ENCODE measurements around the gene LCE1F.

Gene LCE1F, protein sequence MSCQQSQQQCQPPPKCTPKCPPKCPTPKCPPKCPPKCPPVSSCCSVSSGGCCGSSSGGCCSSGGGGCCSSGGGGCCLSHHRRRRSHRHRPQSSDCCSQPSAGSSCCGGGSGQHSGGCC

DNA sequence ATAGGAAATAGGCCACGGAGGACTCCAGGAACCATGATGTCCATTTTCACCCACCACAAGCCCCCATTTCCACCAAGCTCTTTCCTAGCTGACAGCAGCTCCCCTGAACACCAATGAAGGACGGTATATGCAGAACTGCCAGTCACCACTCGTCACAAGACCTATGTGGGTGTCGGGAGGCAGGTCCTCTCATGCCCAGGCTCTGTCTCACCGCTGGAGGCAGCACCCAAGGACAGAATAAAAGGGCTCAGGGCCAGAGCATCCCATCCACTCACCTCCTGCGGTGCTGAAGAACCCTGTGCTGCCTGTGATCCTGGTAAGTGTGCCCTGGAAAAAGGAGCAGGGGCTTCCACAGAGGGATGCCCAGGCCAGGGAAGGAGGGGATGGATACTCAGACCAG lies at the start of gene LCE1F:
Gene LCE1F, plus strand, starts transcription at position 266 of the 400 bp plus-strand sequence. CDS start 1,232 bp downstream, outside the sequence.
- DNase-seq (ENCODE audit: low spot score): no peak

DNA sequence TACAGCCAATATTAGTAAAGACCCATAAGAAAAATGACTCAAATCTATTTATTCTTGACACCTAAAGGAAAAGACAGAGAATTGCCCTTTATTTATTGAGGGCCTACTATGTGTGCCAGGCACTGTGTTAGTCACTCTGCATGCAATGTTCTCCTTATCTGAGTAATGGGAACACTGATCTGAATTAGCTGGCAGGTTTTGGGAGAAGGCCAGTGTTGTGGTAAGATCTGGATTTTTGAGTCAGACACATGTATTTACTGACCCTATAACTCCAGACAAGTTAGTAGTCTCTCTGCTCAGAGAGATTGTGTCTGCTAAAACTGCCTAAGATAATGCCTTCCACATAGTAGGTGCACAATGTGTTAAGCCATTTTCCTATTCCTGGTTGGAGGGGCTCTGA lies 49.7 kb upstream of the LCE1F start:
- DNase-seq (ENCODE audit: low spot score): no peak

DNA sequence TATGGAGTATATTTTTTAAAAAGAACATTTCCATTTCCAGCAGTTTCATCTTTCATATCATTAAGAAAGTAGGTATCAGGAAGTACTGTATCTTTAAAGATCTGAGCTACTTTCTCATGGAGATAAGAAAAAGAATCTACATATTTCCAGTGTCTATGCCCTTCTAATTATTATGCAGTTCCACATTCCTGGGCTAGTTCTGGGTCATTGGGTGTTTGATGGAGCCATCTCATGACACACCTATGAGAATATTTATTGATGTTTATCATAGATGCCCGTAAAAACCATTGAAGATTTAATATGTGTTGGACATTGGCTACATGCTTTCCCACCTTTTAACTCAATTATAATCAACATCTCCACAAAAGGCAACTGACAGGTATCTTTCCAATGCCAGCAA lies 46.0 kb upstream of the LCE1F start:
- no peak for DNase-seq (ENCODE audit: low spot score)

DNA sequence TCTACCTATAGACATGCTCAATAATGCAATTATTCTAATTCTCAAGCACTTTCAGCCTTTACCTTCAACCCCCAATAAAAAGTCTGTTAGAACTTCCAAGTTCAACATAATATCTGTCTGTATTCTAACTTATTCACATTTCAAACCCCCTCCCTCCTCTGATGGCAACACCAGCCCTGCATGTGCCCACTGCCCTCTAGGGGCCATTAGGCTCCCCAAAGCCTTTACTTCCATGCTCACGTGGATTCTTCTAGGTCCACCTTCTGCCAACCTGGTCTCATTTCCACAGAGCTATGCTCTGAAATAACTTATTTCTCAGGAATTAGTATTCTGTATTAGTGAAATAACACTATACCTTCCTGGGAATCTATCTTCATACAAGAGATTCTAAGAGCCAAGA lies 39.3 kb upstream of the LCE1F start:
- DNase-seq (ENCODE audit: low spot score): no peak

DNA sequence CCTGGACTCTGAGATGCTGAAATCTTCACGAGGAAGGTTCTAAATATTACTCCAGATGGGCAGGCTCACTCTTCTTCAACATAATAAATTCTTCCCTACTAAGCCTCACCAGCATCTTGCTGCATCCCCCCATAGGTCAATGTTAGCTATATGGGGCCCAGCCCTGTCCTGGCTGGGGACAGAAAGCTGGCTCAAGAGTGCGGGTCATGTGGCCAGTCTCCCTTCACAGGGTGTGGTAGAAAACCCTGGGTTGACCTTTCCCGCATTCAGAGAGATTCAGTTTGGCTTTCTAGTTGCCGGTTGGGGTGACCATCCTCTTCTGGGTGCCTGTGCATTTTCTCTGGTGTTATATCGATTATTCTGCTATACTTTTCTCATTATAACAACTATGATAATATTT lies 36.9 kb upstream of the LCE1F start:
- no peak for DNase-seq (ENCODE audit: low spot score)

DNA sequence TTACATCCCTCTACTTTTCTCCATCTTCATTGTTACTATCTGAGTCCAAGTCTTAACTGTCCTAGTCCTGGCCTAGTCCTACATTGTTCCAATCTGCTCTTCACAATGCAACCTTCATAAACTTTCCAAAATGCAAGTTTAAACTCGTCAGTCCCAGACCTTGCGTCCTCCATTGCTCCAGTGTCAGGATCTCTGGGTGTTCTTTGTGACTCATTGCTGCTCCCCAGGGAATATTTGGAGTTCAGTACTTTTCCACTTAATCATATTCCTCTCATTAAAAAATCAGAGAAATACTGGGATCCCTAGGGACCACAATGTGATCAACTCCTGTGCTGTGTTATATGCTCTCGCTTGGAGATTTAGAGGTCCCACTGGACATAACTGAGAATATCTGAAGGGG lies 35.1 kb upstream of the LCE1F start:
- DNase-seq (ENCODE audit: low spot score): no peak

DNA sequence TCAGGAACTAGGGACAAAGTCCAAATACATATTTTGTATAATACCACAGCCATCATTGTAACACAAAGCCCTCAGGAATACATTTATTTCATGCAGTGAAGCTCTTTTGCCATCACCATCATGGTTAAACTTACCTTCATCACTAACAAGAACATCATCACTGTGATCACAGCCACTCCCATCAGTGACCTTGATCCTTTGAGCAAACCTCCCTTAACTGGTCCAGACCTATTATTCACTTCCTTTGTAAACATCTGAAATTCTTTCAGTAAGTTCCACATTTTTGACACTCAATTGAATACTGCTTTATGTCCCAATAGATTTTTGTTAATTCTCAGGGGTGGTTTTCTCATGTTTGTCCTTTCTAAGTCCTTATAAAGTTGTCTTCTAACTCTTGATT lies 33.3 kb upstream of the LCE1F start:
- no peak for DNase-seq (ENCODE audit: low spot score)

DNA sequence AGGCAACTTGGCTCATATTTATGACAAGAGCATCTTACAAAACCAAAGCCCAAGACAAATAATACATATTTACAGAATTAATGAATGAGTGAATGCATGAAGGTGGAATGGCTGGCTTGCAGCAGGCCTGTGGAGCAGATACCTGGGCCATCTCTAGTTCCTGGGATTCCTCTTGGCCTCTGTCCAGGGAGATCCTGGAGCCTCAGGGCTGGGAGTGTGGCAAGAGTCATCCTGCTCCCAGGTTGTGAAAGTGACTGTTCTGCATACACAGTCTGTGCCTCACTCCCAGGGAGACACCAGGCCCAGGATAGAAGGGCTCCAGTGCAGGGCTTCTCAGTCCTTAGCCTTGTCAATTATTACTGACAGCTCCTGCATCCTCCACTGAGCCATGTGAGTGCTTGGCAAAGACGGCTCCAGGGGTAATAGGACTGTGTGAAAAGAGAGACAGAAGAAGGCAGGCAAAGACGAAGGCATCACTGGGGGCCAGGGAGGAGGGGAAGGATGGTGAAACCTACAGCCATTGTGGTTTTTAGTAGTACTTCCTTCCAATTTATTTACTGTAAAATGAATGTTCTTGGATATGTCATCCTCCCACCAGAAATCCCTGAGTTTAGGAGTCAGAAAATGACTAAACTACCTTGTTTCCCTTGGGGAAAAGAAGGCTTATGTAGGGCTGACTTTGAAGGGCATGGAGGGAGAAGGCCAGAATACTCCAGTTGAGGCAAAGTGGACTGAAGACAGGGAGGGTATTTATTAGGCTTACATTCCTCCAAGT lies 31.4 kb upstream of the LCE1F start:
- DNase-seq (ENCODE audit: low spot score): no peak

DNA sequence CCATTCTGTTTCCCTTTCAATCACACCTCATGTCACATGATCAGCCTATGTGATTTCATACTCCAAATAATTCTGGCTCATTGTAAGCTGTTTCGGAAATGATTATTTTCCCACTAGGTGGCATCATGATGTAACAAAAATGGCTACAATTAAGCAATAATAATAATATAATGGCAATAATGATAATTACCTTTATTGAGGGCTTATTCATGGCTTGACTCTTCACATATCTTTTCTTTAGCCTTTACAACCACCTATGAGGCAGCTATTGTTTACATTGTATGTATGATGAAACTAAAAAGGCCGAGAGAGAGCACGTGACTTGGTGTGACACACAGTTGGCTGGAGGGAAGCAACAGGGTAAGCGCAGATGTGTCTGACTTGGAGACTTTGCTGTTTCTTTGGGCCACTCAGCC lies 29.6 kb upstream of the LCE1F start:
- no peak for DNase-seq (ENCODE audit: low spot score)

DNA sequence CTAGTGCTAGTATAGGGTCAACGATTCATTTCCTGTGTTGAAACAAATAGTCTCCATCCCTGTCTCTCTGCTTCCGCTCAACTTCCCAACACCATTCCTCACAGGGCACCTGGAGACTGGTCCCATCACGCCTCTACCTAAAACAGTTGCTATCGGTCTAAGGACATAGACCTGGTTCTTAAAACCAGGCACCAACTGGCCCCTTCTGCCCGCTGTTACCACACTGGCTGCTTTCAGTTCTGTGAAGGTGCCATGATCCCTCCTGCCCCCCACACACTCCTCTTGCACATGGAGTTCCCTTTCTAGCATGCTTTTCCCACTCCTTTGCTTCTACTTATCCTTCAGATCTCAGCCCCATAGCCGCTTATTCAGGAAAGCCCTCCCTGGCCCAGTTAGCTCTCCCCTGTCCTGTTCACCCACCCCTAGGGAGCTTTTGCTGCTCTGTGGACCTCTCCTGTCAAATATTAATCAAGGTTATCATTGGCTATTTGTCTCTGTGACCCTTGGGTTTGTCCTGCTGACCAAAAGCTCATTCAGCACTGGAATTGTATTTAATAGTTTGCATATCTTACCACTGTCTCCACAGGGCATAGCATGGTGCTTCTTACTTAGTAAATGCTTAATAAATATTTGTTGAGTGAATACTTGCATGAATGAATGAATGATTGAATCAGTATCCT lies 29.0 kb upstream of the LCE1F start:
- DNase-seq (ENCODE audit: low spot score): no peak

DNA sequence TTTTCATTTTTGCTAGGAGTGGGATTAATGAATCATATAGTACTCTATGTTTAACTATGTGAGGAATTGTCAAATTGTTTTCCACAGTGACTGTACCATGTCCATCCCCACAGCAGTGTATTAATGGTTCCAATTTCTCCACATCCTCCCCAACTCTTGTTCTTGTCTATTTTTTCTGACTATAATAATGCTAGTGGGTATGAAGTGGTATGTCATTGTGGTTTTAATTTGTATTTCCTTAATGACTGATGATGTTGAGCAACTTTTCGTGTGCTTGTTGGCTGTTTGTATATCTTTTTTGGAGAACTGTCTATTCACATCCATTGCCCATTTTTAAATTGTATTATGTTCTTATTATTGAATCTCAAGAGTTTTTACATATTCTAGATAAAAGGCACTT lies 27.1 kb upstream of the LCE1F start:
- DNase-seq (ENCODE audit: low spot score): no peak

DNA sequence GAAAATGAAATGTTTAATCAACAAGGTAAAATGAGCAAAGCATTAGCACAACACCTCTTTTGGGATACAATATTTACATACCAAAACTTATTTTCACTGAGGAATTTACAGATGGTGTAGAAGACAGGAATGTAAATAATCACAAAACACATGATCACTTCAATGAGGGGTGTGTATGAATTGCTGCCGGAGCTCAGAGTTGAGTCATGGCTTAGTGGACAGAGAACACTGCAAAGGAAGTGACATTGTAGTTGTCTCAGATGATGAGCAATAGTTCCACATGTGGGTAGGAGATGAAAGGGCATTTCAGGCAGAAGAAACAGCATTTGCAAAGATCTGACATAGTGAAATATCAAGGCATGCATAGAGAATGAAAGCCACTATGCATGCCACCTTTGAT lies 22.7 kb upstream of the LCE1F start:
- DNase-seq (ENCODE audit: low spot score): no peak

DNA sequence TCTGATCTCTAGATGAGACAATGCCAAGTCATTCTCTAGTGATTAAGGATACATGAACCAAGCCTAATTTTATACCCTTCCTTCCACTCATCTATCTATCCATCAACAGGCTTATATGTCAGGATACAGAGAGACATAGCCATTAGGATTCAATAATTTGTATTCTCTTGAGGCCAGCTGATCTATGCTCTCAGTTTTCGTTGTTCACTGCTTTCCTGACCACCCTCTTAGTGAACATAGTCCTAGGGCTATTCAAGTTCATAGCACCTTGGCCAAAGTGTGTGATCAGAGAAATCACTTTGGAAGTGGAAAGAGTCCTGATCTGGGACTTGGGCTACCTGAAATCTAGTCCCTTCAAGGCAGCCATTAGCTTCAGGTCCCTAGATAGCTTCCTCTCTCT lies 21.4 kb upstream of the LCE1F start:
- no peak for DNase-seq (ENCODE audit: low spot score)

DNA sequence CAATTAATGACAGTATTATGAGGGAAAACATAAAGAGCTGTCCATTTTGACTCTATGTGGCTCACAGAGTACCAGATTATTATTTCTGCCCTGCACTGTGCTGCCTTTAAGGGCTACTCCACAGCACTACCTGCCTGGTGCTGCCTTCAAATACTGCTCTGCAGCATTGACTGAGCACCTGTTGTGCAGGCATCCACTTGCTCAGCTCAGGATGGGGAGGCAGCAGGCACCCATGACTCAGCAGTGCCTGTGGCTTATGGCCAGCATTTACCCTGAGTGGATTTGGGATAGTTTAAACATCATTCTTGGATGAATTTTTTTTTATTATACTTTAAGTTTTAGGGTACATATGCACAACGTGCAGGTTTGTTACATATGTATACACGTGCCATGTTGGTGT lies 18.1 kb upstream of the LCE1F start:
- DNase-seq (ENCODE audit: low spot score): no peak

DNA sequence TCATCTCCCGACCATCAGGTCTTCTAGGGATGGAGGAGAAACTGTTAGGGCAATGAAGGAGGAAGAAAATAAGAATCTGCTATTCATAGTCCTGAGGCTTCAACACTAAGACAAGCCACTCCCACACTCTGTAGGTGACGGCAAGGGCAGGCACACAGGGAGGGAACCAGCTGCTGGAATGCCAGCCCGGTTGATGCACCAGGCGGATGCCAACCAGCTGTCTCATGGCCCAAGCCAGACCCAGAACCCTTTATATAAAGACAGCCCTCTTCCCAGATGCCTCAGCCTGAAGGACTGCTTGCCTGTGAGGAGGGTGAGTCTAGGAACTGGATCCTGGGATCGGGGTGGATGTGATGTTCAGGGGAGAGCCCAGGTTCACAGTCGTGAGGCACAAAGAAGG lies 17.2 kb upstream of the LCE1F start, which contains the start of gene KPRP:
Gene KPRP, plus strand, starts transcription at position 279 of the 400 bp plus-strand sequence. CDS start 1,564 bp downstream, outside the sequence.
- DNase-seq (ENCODE audit: low spot score): no peak

DNA sequence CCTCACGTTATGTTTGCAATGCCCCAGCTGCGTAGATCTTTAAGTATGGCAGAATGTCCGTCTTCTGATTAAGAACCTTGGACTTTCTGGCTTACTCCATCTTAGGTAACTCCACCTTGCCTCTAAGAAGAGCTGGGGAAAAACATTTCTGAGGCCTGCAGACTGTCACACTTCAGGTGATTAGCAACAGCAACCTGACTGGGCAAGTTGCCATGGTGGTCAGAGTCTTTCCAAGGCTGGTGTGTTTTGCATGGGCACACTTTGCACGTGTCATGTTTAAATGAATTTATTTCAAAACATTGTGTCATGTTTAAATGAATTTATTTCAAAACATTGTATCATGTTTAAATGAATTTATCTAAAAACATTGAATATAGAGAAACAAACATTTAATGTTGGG lies 16.3 kb upstream of the LCE1F start:
- DNase-seq (ENCODE audit: low spot score): no peak

DNA sequence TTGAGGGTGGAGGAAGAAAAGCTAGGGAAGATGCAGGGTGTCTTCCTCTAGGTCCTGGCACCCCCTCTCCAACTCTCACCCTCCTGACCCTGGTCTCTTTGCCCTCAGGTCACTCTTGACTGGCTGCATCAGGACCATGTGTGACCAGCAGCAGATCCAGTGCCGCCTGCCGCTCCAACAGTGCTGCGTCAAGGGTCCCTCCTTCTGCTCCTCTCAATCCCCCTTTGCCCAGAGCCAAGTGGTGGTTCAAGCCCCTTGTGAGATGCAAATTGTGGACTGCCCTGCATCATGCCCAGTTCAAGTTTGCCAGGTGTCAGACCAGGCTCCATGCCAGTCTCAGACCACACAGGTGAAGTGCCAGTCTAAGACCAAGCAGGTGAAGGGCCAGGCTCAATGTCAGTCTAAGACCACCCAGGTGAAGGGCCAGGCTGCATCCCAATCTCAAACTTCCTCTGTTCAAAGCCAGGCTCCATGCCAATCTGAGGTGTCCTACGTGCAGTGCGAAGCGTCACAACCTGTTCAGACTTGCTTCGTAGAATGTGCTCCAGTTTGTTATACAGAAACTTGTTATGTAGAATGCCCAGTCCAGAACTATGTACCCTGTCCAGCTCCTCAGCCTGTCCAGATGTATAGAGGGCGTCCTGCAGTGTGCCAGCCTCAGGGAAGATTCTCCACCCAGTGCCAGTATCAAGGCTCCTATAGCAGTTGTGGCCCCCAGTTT lies 15.3 kb upstream of the LCE1F start:
- no peak for DNase-seq (ENCODE audit: low spot score)

DNA sequence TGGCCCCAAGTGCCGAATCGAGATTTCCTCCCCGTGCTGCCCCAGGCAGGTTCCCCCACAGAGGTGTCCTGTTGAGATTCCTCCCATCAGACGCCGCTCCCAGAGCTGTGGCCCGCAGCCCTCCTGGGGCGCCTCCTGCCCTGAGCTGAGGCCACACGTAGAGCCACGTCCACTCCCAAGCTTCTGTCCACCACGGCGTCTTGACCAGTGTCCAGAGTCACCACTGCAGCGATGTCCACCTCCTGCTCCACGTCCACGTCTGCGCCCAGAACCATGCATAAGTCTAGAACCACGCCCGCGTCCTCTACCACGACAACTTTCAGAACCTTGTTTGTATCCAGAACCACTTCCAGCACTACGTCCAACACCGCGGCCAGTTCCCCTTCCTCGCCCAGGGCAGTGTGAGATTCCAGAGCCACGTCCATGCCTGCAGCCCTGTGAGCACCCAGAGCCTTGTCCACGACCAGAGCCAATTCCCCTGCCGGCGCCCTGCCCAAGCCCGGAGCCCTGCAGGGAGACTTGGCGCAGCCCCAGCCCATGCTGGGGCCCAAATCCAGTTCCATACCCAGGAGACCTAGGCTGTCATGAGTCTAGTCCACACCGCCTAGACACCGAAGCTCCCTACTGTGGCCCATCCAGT lies 14.3 kb upstream of the LCE1F start:
- no peak for DNase-seq (ENCODE audit: low spot score)

DNA sequence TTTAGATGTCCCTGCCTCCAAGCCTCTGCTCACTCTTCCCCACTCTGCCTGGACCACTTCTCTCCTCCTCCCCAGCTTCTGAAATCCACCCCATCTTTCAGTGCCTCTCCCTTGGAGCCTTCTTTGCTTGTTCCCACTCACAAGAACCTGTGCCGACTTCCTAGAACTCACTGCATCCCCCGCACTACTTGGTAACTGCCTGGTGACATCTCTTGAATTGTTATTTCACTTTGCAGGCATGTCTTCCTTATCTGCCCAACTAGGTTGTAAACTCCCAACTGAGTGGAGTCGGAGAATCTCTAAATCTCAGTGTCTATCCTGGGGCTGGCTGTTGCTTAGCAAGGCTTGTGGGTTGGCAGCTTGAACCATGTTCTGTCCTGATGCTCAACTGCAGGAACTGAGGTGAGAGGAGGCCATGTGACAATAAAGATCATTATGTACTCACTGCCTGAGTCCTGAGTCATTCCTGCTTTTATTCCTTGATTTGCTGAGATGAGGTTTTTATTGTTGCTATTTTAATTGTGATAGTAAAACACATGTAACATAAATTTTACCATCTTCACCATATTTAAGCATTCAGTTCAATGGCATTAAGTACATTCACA lies 13.2 kb upstream of the LCE1F start:
- DNase-seq (ENCODE audit: low spot score): no peak

DNA sequence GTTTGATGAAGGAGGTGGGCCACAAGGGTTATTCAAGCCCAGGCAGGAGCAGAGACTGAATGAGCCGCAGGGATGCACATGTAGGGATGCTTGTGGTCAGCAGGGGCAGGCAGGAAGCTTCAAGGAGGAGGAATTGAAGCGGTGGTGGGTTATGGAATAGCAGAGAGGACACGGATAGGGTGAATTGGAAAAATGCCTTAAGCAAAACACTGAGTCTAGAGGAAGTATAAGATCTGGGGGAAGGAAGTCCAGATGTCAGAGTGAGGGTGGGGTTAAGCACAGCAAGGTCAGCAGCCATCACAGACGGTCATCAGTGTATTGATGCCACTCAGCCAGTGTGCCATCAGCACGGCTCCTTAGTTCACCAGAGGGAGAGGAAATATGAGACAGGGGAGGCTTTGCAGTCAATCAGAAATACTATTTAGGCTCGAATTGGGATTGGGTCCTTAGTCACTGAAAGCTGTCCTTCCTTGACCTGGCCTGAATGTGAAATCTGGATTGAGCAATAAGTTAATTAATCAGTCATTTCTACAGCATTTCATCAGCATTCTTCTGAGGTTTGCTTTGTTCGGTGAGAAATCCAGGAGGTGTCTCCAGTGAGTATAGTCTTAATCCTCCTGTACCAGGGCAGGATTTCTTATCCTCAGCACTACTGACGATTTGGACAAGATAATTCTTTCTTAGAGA lies 6.0 kb upstream of the LCE1F start:
- DNase-seq (ENCODE audit: low spot score): no peak

DNA sequence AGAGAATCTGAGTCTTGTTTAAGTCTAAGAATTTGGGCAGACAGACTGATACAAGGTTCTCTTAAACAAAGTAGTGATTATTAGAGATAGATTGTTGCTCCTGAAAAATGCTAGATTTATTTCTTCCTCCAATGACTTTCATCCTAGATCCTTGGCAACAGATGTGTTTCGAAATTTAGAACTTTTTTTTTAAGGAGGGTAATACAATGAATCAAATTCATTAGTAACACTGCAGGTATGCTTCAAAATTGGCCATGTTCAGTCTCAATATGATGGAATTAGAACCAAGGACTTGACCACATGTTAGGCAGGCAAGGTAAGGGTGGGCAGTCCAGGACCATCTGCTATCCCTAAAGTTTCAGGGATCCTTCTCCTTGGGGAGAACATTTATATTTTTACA lies 4.5 kb upstream of the LCE1F start:
- DNase-seq (ENCODE audit: low spot score): no peak
